OCI-LY1 (cell line): Measurements from ENCODE around the gene PVALEF.

Source experiments
- H2AFZ ChIP-seq: fragments of 200-600 bp; sonication (generic), shearing (Covaris generic); 2 replicates; pipeline ENCODE4 v1.6.0; 2014; ENCODE audit warnings: antibody characterized with exemption, mild to moderate bottlenecking, low read length
- H3F3A ChIP-seq: fragments of 200-600 bp; sonication (generic), shearing (Covaris generic); 2 replicates; pipeline ENCODE4 v1.6.0; 2014; ENCODE audit warnings: mild to moderate bottlenecking, antibody characterized with exemption, low read length, moderate library complexity; ENCODE audit not compliant: insufficient read depth
- H3K27ac ChIP-seq: fragments of 200-600 bp; sonication (generic); 2 replicates; pipeline ENCODE4 v1.5.1; 2014; ENCODE audit warnings: low read length, mixed run types, mild to moderate bottlenecking, low read depth; ENCODE audit not compliant: poor library complexity, severe bottlenecking
- H3K27me3 ChIP-seq: fragments of 200-600 bp; sonication (generic); 2 replicates; pipeline ENCODE4 v1.6.0; 2014; ENCODE audit warnings: antibody characterized with exemption, mild to moderate bottlenecking, low read length, moderate library complexity; ENCODE audit not compliant: insufficient read depth
- H3K36me3 ChIP-seq: fragments of 200-600 bp; sonication (generic); 2 replicates; pipeline ENCODE4 v1.6.1; 2014; ENCODE audit warnings: mild to moderate bottlenecking, antibody characterized with exemption, low read length, moderate library complexity, mixed read lengths; ENCODE audit not compliant: insufficient read depth
- H3K4me1 ChIP-seq: fragments of 200-600 bp; sonication (generic); 2 replicates; pipeline ENCODE4 v1.5.1; 2014; ENCODE audit warnings: mild to moderate bottlenecking, low read length, moderate library complexity; ENCODE audit not compliant: insufficient read depth, severe bottlenecking
- H3K4me2 ChIP-seq: fragments of 200-600 bp; sonication (generic), shearing (Covaris generic); 2 replicates; pipeline ENCODE4 v1.6.1; 2014; ENCODE audit warnings: low read length
- H3K4me3 ChIP-seq: fragments of 200-600 bp; sonication (generic); 2 replicates; pipeline ENCODE4 v1.5.1; 2014; ENCODE audit warnings: low read length, low read depth, mild to moderate bottlenecking, mixed read lengths; ENCODE audit not compliant: poor library complexity, severe bottlenecking
- H3K79me2 ChIP-seq: fragments of 200-600 bp; shearing (Covaris generic); 2 replicates; pipeline ENCODE4 v1.6.1; 2016; ENCODE audit warnings: mixed run types, low read length, mixed read lengths; ENCODE audit not compliant: insufficient read depth
- H3K9ac ChIP-seq: fragments of 200-600 bp; sonication (generic), shearing (Covaris generic); 2 replicates; pipeline ENCODE4 v1.6.1; 2014; ENCODE audit warnings: mild to moderate bottlenecking, low read length, mixed read lengths
- H3K9me2 ChIP-seq: fragments of 200-600 bp; sonication (generic), shearing (Covaris generic); 2 replicates; pipeline ENCODE4 v1.6.1; 2014; ENCODE audit warnings: low read depth, mild to moderate bottlenecking, low read length, mixed read lengths
- H3K9me3 ChIP-seq: fragments of 200-600 bp; shearing (Covaris generic); 2 replicates; pipeline ENCODE4 v1.6.1; 2014; ENCODE audit warnings: low read length, mixed read lengths
- H4K20me1 ChIP-seq: fragments of 200-600 bp; sonication (generic), shearing (Covaris generic); 2 replicates; pipeline ENCODE4 v1.6.0; 2016; ENCODE audit warnings: mild to moderate bottlenecking, low read length; ENCODE audit not compliant: insufficient read depth
- CTCF ChIP-seq: fragments of 200-600 bp; sonication (generic), shearing (Covaris generic); IDR thresholded peaks from 2 replicates; pipeline ENCODE4 v1.5.1; 2017; ENCODE audit warnings: mild to moderate bottlenecking, antibody characterized with exemption, low read length, moderate library complexity, mixed read lengths
- EZH2 ChIP-seq: fragments of 200-600 bp; sonication (generic), shearing (Covaris generic); IDR thresholded peaks from 2 replicates; pipeline ENCODE4 v1.8.0; 2017; ENCODE audit warnings: borderline replicate concordance, mixed run types, mild to moderate bottlenecking, antibody characterized with exemption, low read length, moderate library complexity, mixed read lengths

Gene PVALEF

GRCh38 chr17:81156866-81157805, 8.2 kb upstream of the PVALEF start:
- no peaks in the 10 kb centered on the region for H3F3A ChIP-seq
- peaks cover 8% of the 10 kb centered on the region for H3K4me1 ChIP-seq
- H3K79me2 ChIP-seq, result no peaks in the 10 kb centered on the region
- no peaks in the 10 kb centered on the region for H3K9me2 ChIP-seq
- no peaks in the 10 kb centered on the region for H3K9me3 ChIP-seq
- no peak overlapping the region for H3K4me3 ChIP-seq
- H3K36me3 ChIP-seq, result no peaks in the 10 kb centered on the region
- peaks cover 4% of the 10 kb centered on the region; the same call in 1 of the 2 replicates for H3K27me3 ChIP-seq
- H3K4me2 ChIP-seq, result no peak overlapping the region
- no peak overlapping the region for H3K9ac ChIP-seq
- no peak overlapping the region for H3K27ac ChIP-seq
- H2AFZ ChIP-seq, result no peak overlapping the region
- H4K20me1 ChIP-seq, result no peaks in the 10 kb centered on the region
- TF ChIP-seq CTCF, result no peak
- no peak for TF ChIP-seq EZH2

- Histone ChIP-seq H3K79me2 (no peaks in the 10 kb centered on the region), H3K27me3 (peaks cover 4% of the 10 kb centered on the region; the same call in 1 of the 2 replicates), H3K27ac (no peak overlapping the region), H3K4me2 (no peak overlapping the region), H4K20me1 (no peaks in the 10 kb centered on the region), H3K4me1 (peaks cover 6% of the 10 kb centered on the region), H3K9ac (no peak overlapping the region), H3K9me2 (no peaks in the 10 kb centered on the region), H3K4me3 (no peak overlapping the region), H2AFZ (no peak overlapping the region), H3K9me3 (no peaks in the 10 kb centered on the region), H3F3A (no peaks in the 10 kb centered on the region), H3K36me3 (no peaks in the 10 kb centered on the region)
- TF ChIP-seq EZH2 (no peak), CTCF (no peak)
These were observed 7.2 kb upstream of the PVALEF start for GRCh38 chr17:81157848-81158687.

- no peak overlapping the region for H3K4me3 ChIP-seq
- H3K27ac ChIP-seq, result no peak overlapping the region
- H3K36me3 ChIP-seq, result no peaks in the 10 kb centered on the region
- TF ChIP-seq CTCF (no peak), EZH2 (no peak)
- H3K9me2 ChIP-seq, result no peaks in the 10 kb centered on the region
- H3K4me1 ChIP-seq, result no peaks in the 10 kb centered on the region
- H3K79me2 ChIP-seq, result no peaks in the 10 kb centered on the region
- no peak overlapping the region for H2AFZ ChIP-seq
- no peaks in the 10 kb centered on the region for H4K20me1 ChIP-seq
- H3K9me3 ChIP-seq, result no peaks in the 10 kb centered on the region
- peaks cover 4% of the 10 kb centered on the region; the same call in 1 of the 2 replicates for H3K27me3 ChIP-seq
- H3F3A ChIP-seq, result no peaks in the 10 kb centered on the region
- H3K4me2 ChIP-seq, result no peak overlapping the region
- H3K9ac ChIP-seq, result no peak overlapping the region
These were observed 6.4 kb upstream of the PVALEF start for GRCh38 chr17:81158688-81159590.
